NCI-H345 (cell line): Measurements from ENCODE around the gene PUDP.
"Not testable (repeated sequence)": the region's sequence is repeated elsewhere in the genome, so short reads cannot be mapped to it uniquely, and the experiment has no call there.

Source experiments
- DNase-seq: peaks from one replicate; lab custom pipeline; 2025; lab: John Stamatoyannopoulos, UW

The PUDP gene

DNA sequence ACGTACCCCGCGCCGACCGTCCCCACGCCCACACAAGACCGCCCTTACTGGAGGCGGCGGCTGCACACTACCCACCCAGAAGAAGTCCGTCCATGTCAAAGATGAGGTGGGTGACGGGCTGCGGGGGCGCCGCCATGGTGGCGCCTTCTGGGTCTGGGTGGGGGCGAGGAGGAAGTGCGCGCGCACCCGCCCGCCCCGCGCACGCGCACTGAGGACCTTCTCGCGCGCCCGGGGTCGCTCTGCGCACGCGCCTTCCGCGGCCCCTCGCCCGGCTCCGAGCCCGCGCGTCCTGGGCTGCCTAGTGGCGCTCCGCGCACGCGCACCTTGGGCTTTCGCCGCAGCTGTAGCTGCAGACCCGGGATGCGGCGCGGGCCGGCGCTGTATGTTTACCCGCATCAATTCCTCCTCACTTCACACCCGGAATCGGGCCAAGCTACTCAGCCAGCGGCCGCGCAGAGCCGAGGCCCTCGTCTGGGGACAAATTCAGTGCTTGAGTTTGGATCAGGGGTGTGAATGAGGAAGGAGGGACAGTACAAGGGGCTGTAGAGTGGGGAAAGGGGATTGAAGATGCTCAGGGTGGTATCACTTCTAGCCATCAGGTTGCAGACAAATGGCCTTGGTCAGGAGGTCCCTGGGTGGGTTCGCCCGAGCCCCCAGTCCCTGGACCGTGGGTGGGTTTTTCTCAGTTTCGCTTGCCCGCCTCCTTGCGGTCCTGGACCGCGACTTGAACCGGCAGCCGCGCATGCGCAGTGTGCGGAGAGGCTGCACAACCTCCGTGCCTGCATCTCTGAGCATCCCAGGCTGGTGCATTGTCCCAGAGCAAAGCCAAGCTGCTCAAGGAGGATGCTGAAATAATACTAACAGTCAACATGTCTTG, at the start of gene PUDP:
PUDP (minus strand) TSS at position 176 of the 877 bp plus-strand sequence; CDS start at position 136, 40 bp downstream.
- DNase-seq, result peak; percentile 87

- no peak for DNase-seq
These were observed 46.7 kb upstream of the PUDP start for GRCh38 chrX:7194606-7195005.

DNA sequence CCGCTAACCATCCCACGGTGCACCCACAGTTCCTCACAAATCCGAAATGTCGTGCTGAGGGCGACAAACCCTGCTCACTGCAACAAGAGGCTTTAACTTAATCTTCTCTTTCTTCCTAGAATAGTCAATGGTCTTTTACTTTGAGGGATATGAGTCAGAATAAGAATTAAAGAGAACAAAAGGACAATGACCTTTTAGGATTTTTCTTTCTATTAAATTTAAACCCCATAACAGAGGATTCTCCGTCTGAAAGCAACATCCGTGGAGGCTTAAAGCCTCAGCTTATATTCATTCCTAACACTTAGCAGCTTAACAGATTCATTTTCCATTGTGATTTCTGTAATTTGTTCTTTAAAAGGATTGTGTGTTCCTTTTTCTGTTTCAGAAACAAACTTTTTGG, 44.9 kb upstream of the PUDP start:
- no peak for DNase-seq

DNA sequence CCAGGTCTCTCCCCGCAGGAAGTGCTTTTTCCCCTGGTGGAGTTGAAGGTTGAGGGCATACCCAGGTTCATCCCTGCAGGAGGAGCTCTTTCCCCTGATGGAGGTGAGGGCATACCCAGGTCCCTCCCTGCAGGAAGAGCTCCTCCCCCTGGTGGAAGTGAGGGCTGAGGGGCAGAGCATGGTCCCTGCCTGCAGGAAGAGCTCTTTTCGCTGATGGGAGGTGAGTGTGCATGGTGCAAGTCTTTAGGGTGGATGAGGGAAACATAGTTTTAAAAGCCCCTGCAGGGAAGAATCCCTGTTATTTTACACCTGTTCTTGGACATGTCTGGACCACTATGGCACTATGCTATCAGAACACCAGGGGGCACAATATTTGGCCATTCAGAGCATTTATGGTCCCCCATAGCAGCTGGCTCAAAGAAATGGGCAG, 43.7 kb upstream of the PUDP start:
- no peak for DNase-seq

DNA sequence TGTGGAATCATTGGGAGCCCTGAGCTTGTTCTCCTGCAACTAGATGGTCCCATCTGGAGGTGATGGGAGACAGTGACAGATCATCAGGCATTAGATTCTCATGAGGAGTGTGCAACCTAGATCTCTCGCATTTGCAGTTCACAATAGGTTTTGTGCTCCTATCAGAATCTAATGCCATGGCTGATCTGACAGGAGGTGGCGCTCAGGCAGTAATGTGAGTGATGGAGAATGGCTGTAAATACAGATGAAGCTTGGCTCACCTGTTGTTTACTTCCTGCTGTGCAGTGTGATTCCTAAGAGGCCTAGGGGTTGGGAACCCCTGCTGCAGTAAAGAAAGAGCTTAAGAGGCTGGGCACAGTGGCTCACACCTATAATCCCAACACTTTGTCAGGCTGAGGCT, 42.2 kb upstream of the PUDP start:
- peak; percentile 24 for DNase-seq

- DNase-seq, result no peak
These were observed 40.7 kb upstream of the PUDP start for GRCh38 chrX:7188672-7189071.

DNA sequence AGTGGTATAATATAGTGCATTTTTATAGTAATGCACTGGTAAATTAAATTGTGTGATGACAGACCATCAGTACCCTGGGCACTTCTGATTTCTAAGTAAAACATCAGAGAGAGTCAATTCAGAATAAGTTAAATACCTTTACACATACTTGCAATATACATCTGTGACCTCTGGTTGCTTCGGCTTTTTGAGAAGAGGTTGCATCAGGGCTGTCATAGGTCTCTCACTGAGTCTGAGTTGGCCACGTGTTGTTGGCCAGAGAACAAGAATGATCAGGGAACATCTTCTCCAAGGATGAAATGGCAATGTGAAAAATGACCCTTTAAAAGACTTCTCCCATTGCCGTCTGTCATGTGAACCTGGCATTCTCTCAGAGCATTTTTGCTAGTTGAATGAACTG, 36.9 kb upstream of the PUDP start:
- no peak for DNase-seq

DNA sequence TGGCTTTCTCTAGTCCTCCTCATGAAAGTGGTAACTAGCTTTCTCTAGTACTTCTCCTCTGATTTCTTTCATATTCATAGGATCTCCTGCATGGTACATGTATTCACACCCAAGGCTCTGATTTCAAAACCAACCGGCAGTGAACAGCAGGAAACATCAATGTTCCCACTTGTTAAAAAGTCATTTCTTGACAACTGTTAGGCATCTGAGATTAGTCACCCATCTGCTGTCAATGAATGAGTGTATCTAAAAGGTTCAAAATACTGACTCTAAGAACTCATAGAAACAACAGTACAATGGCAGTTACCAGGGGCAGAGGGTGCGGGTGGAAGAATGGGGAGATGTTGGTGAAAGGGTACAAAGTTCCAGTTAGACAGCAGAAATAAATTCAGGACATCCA, 31.5 kb upstream of the PUDP start:
- DNase-seq, result no peak

DNA sequence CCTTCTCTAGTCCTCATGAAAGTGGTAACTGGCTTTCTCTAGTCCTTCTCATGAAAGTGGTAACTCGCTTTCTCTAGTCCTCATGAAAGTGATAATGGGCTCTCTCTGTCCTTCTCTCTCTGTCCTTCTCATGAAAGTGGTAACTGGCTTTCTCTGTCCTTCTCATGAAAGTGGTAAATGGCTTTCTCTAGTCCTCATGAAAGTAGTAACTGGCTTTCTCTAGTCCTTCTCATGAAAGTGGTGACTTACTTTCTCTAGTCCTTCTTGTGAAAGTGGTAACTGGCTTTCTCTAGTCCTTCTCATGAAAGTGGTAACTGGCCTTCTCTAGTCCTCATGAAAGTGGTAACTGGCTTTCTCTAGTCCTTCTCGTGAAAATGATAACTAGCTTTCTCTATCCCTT, 30.9 kb upstream of the PUDP start:
- DNase-seq, result not testable (repeated sequence)

DNA sequence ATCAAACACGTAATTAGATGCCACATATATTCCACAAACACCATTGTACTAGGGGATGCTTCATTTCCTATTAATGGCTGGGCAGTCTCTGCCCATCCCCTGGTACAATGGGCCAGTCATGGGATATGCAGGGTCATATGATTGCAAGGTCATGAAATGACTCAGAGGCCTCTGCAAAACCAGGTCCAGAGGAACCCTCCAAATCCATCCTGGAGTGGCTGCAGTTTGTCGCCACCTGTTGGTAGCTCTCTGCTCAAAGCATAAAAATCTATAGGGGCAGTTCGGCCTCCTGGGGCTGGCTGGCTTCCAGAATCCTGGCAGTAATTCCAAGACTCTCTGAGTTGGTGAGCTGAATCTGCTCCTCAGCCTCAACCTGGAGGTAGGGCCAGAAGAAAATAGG, 22.9 kb upstream of the PUDP start:
- DNase-seq, result no peak

DNA sequence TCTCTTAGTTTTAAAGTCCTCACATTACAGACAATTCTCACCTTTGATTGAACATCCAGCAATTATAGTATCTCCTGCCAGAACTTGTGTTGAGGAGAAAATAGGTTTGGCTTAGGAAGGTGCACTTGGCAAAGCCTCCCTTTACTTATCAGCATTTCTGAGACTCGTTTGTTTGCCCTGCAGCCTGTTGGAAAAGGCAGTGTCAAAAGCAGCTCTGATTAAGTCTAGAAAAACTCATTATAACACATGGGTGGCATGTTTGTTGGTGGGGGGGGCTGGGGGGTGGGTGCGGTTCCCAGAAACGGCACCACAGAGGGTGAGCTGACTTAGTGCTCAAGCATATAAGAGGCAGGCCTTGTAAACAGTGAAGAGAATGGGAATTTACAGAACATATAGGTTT, 21.7 kb upstream of the PUDP start:
- DNase-seq, result no peak

- DNase-seq, result no peak
These were observed 20.4 kb upstream of the PUDP start for GRCh38 chrX:7168371-7168770.

GRCh38 chrX:7164174-7164573, 16.2 kb upstream of the PUDP start:
- DNase-seq, result no peak

GRCh38 chrX:7163146-7163677, 15.3 kb upstream of the PUDP start:
- no peak for DNase-seq

- peak; percentile 2 for DNase-seq
These were observed 11.4 kb upstream of the PUDP start for GRCh38 chrX:7159149-7159861.

DNA sequence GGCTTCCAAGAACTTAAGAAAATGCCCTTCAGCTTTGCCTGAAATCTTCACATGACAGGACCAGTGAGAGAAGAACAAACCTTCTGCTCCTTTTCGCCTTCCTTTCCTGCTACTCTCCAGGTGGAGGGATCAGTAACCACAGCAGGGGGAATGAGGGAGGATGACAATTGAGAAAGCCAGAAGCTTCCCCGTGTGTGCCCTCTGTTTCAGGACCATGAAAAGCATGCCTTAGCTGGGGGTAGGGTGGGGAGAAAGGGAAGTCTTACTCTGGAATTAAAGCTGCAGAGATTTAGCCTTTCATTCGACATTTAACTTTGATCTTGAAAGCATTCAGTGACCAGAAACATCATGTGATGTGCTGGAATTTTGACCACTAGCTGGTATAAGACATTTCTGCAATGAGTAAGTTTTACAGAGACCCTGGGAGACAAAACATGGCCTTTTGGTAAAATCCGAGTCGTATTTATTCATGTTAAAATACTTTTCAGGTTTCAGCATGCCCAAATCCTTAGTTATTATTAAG, 10.6 kb upstream of the PUDP start:
- DNase-seq, result no peak

DNA sequence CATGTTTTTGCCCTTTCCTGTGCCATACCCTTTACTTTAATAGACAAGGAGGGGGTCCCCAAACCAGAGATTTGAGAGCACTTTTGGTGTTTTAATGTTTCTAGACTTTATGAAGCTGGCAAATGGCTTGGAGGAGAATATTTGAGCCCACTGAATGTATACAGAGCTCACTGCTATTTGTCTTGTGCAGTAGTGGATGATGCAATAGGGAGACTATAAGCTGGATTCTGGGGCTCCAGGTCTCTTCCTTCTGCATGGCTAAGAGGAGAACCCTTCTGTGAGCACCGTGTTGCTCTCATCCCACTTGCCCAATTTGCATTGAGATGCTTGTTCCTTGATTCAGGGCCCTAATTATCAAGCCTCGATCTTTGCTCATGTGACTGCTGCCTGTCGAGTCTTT, 8.9 kb upstream of the PUDP start:
- DNase-seq, result no peak

DNA sequence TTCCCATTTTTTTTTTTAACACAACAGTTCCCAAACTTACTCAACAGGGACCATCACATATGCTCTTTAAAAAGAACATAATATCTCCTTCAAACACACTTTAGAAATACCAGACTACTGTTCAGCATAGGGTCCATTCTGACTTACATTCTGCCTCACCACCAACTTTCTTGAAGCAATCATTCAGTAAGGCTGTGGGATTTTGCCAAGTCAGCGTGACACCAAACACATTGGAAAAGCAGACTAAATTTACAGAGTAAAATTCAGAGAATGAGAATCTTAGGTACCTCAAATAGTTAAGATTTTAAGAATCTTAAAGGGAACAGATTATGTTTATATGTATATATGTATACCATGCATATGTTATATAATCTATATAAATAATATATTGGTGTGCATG, 7.2 kb upstream of the PUDP start:
- DNase-seq, result no peak

DNA sequence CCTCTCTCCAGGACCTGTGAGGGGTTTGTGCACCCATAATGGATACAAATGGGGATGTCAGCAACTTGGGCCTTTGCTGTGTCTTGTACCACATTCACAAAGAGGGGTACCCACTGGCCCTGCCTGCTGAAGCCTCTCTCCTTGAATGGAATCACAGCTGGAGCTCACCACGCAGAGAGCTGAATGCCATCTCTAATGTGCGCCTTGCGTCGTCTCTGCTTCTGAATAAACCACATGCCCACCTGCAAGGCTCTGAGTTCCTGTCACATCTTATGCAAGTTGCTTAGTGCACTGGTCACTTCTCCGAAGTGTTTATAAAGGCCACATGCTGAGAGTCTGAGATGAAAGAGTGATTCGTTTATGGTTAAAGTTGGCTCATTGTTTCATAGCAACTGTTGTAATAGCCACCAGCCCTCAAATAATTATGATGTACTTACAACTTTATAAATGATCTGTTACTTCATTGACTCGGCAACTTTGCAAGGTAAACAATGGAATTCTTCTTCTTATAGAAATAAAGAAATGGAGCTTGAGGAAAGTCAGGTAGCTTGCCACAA, 6.2 kb upstream of the PUDP start:
- no peak for DNase-seq

DNA sequence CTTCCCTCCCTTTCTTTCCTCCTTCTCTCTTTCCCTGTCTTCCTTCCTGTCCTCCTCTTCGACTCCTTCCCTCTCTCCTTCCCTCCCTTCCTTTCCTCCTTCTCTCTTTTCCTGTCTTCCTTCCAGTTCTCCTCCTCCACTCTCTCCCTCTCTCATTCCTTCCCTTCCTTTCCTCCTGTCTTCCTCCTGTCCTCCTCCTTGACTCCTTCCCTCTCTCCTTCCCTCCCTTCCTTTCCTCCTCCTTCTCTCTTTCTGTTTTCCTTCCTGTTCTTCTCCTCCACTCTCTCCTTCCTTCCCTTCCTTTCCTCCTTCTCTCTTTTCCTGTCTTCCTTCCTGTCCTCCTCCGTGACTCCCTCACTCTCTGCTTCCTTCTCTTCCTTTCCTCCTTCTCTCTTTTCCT, 5.3 kb upstream of the PUDP start:
- no peak for DNase-seq

DNA sequence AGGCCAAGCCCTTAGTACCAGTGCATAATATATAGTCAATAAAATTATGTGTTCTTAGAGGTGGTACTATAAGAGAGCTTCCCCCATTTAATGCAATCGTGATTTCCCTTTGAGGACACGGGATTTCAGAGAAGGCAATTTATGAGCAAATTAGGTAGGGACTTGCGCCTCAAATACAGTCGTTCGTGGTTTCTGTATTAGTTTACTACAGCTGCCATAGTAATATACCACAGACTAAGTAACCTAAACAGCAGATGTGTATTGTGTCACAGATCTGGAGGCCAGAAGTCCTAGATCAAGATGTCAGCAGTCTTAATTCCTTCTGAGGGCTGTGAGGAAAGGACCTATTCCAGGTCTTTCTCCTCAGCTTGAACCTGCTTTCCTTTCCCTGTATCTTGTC, 1.5 kb upstream of the PUDP start:
- DNase-seq, result no peak

DNA sequence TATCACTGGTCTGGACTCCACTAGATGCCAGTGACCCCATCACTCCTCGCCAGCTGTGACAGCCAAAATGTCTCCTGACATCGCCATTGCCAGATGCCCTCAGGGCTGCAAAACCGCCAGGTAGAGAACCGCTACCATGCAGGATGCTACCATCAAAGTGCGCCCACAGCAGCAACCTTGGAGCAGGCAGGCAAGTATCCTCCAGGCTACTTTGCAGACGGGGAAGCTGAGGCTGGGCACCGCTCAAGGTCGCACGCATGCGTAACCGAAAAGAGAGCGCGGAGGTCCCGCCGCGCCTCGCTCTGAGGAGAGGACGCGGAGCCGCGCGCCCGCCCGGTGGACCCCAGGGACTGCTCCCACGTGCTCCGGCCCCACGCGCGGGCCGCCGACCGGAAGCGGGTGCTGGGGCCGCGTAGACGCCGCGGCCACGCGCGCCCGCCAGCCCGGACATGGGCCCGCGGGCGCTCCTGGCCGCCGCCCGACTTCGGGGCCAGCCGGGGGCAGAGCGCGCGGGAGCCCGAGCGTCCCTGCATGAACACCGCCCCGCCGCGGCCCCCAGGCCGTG, 458 bp downstream of the PUDP start, which contains the start of gene STS:
STS (plus strand) TSS at position 300 of the 565 bp plus-strand sequence. CDS start 105,488 bp downstream, outside the sequence.
- peak; percentile 40 for DNase-seq
